HT1080 (cell line): Measurements from ENCODE around the gene NEURL3. TPM values are rescaled to one million over a fixed set of nuclear protein-coding genes. Genes with fewer than 3 reads are reported as not detected.

Experiments
- DNase-seq: peaks from one replicate; pipeline ENCODE4 v3.0.0-alpha.2; 2015; ENCODE audit warnings: low read depth
- total RNA-seq: library from RNA; depleted of rRNA; stranded (reverse); fragments of >200 nt; shearing (Covaris generic); gene quantifications from 2 replicates; pipeline ENCODE4 v1.2.3, GENCODE V29; 2014

Gene NEURL3
- total RNA-seq, 1 experiment from 2014 or later, result not detected

- no peak for DNase-seq
Measured at GRCh38 chr2:96528006-96528699, 23.0 kb upstream of the NEURL3 start.

- DNase-seq, result no peak
Measured at GRCh38 chr2:96527286-96528005, 22.3 kb upstream of the NEURL3 start.

- no peak for DNase-seq
Measured at GRCh38 chr2:96526615-96527285, 21.6 kb upstream of the NEURL3 start.

GRCh38 chr2:96526101-96526591, 21.0 kb upstream of the NEURL3 start:
- DNase-seq, result no peak

GRCh38 chr2:96525211-96525507, 20.0 kb upstream of the NEURL3 start:
- DNase-seq, result no peak

GRCh38 chr2:96524482-96525210, 19.5 kb upstream of the NEURL3 start:
- DNase-seq, result no peak

- DNase-seq, result no peak
Measured at GRCh38 chr2:96523659-96524481, 18.7 kb upstream of the NEURL3 start.

GRCh38 chr2:96522304-96523203, 17.4 kb upstream of the NEURL3 start:
- no peak for DNase-seq

- no peak for DNase-seq
Measured at GRCh38 chr2:96521219-96521618, 16.1 kb upstream of the NEURL3 start.

GRCh38 chr2:96520697-96521096, 15.5 kb upstream of the NEURL3 start:
- DNase-seq, result no peak

GRCh38 chr2:96520231-96520630, 15.1 kb upstream of the NEURL3 start:
- no peak for DNase-seq

- DNase-seq, result no peak
Measured at GRCh38 chr2:96517079-96517478, 11.9 kb upstream of the NEURL3 start.

GRCh38 chr2:96514521-96514920, 9.4 kb upstream of the NEURL3 start:
- no peak for DNase-seq

GRCh38 chr2:96512341-96512740, 7.2 kb upstream of the NEURL3 start:
- DNase-seq, result no peak

- DNase-seq, result no peak
Measured at GRCh38 chr2:96511851-96512250, 6.7 kb upstream of the NEURL3 start.

GRCh38 chr2:96510931-96511595, 5.9 kb upstream of the NEURL3 start:
- no peak for DNase-seq

- no peak for DNase-seq
Measured at GRCh38 chr2:96509847-96510230, 4.7 kb upstream of the NEURL3 start.

GRCh38 chr2:96509114-96509846, 4.1 kb upstream of the NEURL3 start:
- DNase-seq, result peak; percentile 65
